Panc1 (cell line): ENCODE data around the gene KIF3B. TPM values are rescaled to one million over a fixed set of nuclear protein-coding genes. Genes with fewer than 3 reads are reported as not detected.
A peak's percentile ranks its signal among the peaks of the same experiment; 100 is the strongest.

Experiments used
- ATAC-seq: fragments of 200-7000 bp; cut with Tn5 transposase; 2 replicates; pipeline ENCODE4 v1.9.1; 2020; ENCODE audit warnings: mild to moderate bottlenecking, moderate library complexity
- BruUV-seq: library from RNA; stranded (reverse); fragments of 400-500 nt; replicated peaks from 2 replicates; lab custom pipeline; 2021; lab: Mats Ljungman, UMichigan
- CTCF ChIA-PET: fragments of 300-600 bp; sonication (Branson Sonifier 250); formaldehyde crosslinking; loops from one replicate; lab custom pipeline; 2022; ENCODE audit warnings: antibody characterized with exemption; lab: Charles Lee
- POLR2A ChIA-PET: fragments of 300-600 bp; sonication (Branson Sonifier 250); formaldehyde crosslinking; loops from one replicate; lab custom pipeline; 2022; ENCODE audit warnings: antibody characterized with exemption; lab: Charles Lee
- DNase-seq: peaks from one replicate; pipeline ENCODE4 v3.0.0-alpha.2; 2010; ENCODE audit warnings: low read depth, low spot score
- H3K27ac ChIP-seq: 2 replicates; pipeline ENCODE4 v1.5.1; 2011; ENCODE audit warnings: mild to moderate bottlenecking, low read length, inconsistent platforms
- H3K27me3 ChIP-seq: fragments of 200-500 bp; sonication (Bioruptor generic); 2 replicates; pipeline ENCODE4 v1.6.0; 2014; ENCODE audit warnings: low read length, inconsistent platforms; ENCODE audit not compliant: control insufficient read depth, insufficient read depth
- H3K36me3 ChIP-seq: fragments of 200-500 bp; sonication (Bioruptor generic); 2 replicates; pipeline ENCODE4 v1.5.1; 2014; ENCODE audit warnings: inconsistent platforms, mild to moderate bottlenecking, low read length, moderate library complexity; ENCODE audit not compliant: control insufficient read depth, insufficient read depth
- H3K4me1 ChIP-seq: 2 replicates; pipeline ENCODE4 v1.5.1; 2011; ENCODE audit warnings: inconsistent platforms, mild to moderate bottlenecking, low read length, moderate library complexity; ENCODE audit not compliant: control insufficient read depth, insufficient read depth
- H3K4me3 ChIP-seq, 2 experiments: 2 replicates each; pipeline ENCODE4 v1.5.1; 2011 to 2012; ENCODE audit warnings: low read depth in 2 of 2, low read length in 2 of 2, mild to moderate bottlenecking in 2 of 2, inconsistent platforms in 1 of 2, moderate library complexity in 1 of 2
- H3K9me3 ChIP-seq: fragments of 200-500 bp; sonication (Bioruptor generic); 2 replicates; pipeline ENCODE4 v1.5.1; 2014; ENCODE audit warnings: low read depth, mild to moderate bottlenecking, inconsistent platforms, low read length, moderate library complexity; ENCODE audit not compliant: control insufficient read depth, insufficient read depth
- CTCF ChIP-seq: fragments of 450-650 bp; IDR thresholded peaks from 2 replicates; pipeline ENCODE4 v1.5.1; 2017; ENCODE audit warnings: mild to moderate bottlenecking
- POLR2AphosphoS5 ChIP-seq: IDR thresholded peaks from 2 replicates; pipeline ENCODE4 v1.6.1; 2012; ENCODE audit warnings: mild to moderate bottlenecking, low read depth, low read length, moderate library complexity
- REST ChIP-seq, 2 experiments: IDR thresholded peaks; 2 replicates each; pipeline ENCODE4 v1.6.1; 2011 to 2012; ENCODE audit warnings: low read depth in 2 of 2, control low read depth in 1 of 2, low read length in 1 of 2, mild to moderate bottlenecking in 1 of 2, moderate library complexity in 1 of 2; ENCODE audit not compliant: insufficient read depth in 1 of 2
- SIN3A ChIP-seq: IDR thresholded peaks from 2 replicates; pipeline ENCODE4 v1.6.1; 2012; ENCODE audit warnings: low read depth, mild to moderate bottlenecking, low read length, moderate library complexity, borderline replicate concordance; ENCODE audit not compliant: insufficient read depth
- TCF7L2 ChIP-seq: IDR thresholded peaks from 2 replicates; pipeline ENCODE4 v1.6.1; 2011; ENCODE audit warnings: mild to moderate bottlenecking, low read depth, low read length, inconsistent platforms
- in situ Hi-C: cut with HindIII; loops from 2 replicates; pipeline ENCODE4 v1.10.0; 2016; ENCODE audit warnings: low sequenced_read_pairs, low pct_unique_long_range_greater_than_20kb
- intact Hi-C: fragments of 100-400 bp; cut with micrococcal nuclease; formaldehyde crosslinking; loops from one replicate; pipeline ENCODE4 v1.10.0; 2022; ENCODE audit not compliant: unreplicated experiment
- total RNA-seq: library from RNA; stranded (reverse); gene quantifications from one replicate; pipeline ENCODE4 v1.2.1, GENCODE V29; 2021; ENCODE audit not compliant: unreplicated experiment

KIF3B gene
- total RNA-seq, 1 experiment from 2014 or later, result 67.8 TPM

- no peak overlapping the region for H3K4me3 ChIP-seq
- DNase-seq (no peak), ATAC-seq (0 out of 2 replicates have a peak, but pooled peaks have one; percentile 18)
- TF ChIP-seq TCF7L2, result no peak
- TF ChIP-seq CTCF, result no peak
- no peak for TF ChIP-seq SIN3A
- TF ChIP-seq POLR2AphosphoS5, result no peak
- TF ChIP-seq REST (IDR thresholded peaks at IDR 0.05; ENCODE audit: insufficient read depth in 1 of 2, low read depth in 2 of 2, low read length in 1 of 2), result no peak
- POLR2A ChIA-PET, result interaction anchor here (0.6 kb wide), 2 partner anchors 12 to 117 kb away, joined by 3 to 5 read pairs; no protein-coding TSS in a partner anchor
- H3K9me3 ChIP-seq, result no peaks in the 10 kb centered on the region
- CTCF ChIA-PET, result interaction anchor here (0.6 kb wide), 1 partner anchor 80 kb away, joined by 4 read pairs; no protein-coding TSS in a partner anchor
- BruUV-seq, result no TSS peak
- H3K27ac ChIP-seq, result no peak overlapping the region
- in situ Hi-C loops, result loop anchor here (5.0 kb wide), 1 partner anchor 39 kb away; the partner anchor contains the start of gene KIF3B
- no peaks in the 10 kb centered on the region for H3K36me3 ChIP-seq
- no peaks in the 10 kb centered on the region for H3K4me1 ChIP-seq
- no peaks in the 10 kb centered on the region for H3K27me3 ChIP-seq
- intact Hi-C loops, result loop anchor here (10.0 kb wide), 1 partner anchor 62 kb away; no protein-coding TSS in a partner anchor
Observed at GRCh38 chr20:32316667-32317066, 39.2 kb downstream of the KIF3B start.

- H3K4me3 ChIP-seq, result no peak overlapping the region
- H3K36me3 ChIP-seq, result no peaks in the 10 kb centered on the region
- DNase-seq, result no peak
- intact Hi-C loops (loop anchor here (10.0 kb wide), 1 partner anchor 64 kb away; no protein-coding TSS in a partner anchor), in situ Hi-C loops (loop anchor here (5.0 kb wide), 1 partner anchor 42 kb away; the partner anchor contains the start of gene KIF3B)
- ATAC-seq, result no peak
- no peaks in the 10 kb centered on the region for H3K9me3 ChIP-seq
- no TSS peak for BruUV-seq
- H3K27me3 ChIP-seq, result no peaks in the 10 kb centered on the region
- H3K27ac ChIP-seq, result no peak overlapping the region
- CTCF ChIA-PET, result no interaction called here
- TF ChIP-seq TCF7L2 (no peak), REST (IDR thresholded peaks at IDR 0.05; ENCODE audit: insufficient read depth in 1 of 2, low read depth in 2 of 2, low read length in 1 of 2) (no peak), POLR2AphosphoS5 (no peak), CTCF (no peak), SIN3A (no peak)
- POLR2A ChIA-PET, result interaction anchor here (0.7 kb wide), 1 partner anchor 218 kb away, joined by 11 read pairs; no protein-coding TSS in a partner anchor
- 0 out of 2 replicates have a peak, but pooled peaks cover under 1% of the 10 kb centered on the region for H3K4me1 ChIP-seq
Observed at GRCh38 chr20:32319100-32319499, 41.6 kb downstream of the KIF3B start.
